Hypothalamus (tissue), 51 donors: Measurements from ENCODE around the gene BAZ1B.
"Not testable (repeated sequence)": the region's sequence is repeated elsewhere in the genome, so short reads cannot be mapped to it uniquely, and the experiment has no call there.

ENCODE experiments used
- DNase-seq, 51 donors: peaks; one replicate each; lab custom pipeline; 2025; lab: John Stamatoyannopoulos, UW

Gene BAZ1B

DNA sequence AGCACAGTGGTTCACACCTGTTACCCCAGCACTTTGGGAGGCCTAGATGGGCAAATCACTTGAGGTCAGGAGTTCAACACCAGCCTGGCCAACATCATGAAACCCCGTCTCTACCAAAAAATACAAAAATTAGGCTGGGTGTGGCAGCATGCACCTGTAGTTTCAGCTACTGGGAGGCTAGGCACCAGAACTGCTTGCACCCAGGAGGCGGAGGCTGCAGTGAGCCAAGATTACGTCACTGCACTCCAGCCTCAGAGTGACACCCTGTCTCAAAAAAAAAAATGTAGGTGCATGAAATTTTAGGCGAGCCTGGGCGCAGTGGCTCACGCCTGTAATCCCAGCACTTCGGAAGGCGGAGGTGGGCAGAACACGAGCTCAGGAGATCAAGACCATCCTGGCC lies 25.7 kb upstream of the BAZ1B start:
- DNase-seq: no peak

DNA sequence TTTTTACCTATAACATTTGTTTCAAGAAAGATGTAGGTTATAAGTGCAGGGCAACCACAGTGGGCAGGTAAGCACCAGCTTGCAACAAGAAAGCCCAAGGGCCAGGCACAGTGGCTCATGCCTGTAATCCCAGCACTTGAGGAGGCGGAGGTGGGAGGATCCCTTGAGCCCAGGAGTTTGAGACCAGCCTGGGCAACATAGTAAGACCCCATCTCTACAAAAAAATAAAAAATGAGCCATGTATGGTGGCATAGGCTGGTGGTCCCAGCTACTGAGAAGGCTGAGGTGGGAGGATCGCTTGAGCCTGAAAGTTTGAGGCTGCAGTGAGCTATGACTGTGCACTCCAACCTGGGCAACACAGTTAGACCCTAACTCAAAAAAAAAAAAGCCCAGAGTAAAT lies 22.6 kb upstream of the BAZ1B start:
- DNase-seq: no peak

DNA sequence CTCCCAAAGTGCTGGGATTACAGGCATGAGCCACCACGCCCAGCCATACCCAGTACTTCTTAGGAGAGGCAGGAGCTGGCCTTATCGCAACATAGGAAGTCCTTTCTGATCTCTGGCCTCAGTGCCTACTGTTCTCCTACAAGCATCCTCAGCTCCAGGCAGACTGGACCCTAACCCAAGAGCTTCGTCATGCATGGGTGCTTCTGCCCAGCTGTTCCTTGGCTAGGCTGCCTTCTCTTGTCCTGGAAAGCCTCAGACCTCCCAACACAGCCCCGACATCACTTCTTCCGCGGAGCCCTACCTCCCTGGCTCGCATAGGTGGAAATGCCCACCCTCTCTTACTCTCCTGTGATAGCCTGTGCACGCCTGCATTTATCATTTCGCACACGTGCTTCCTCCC lies 19.6 kb upstream of the BAZ1B start:
- DNase-seq: no peak

DNA sequence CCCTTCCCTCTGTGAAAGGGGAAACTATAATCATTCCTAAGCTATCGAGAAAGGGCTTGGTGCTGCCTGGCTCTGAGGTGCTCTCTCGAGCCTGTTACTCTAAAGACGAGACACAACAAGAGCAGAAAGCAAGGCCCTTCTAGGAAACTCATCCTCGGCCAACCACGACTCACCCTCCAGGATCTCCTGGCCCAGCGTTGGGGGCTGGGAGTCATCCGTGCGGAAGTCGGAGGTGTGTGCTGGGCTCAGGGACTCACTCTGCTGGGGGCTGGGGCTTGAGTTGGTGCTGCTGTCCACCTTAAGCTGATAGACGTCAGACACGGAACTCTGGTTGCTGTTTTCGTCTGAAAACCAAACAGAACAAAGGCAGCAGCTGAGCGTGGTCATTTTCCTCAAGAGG lies 17.6 kb upstream of the BAZ1B start:
- DNase-seq: no peak

DNA sequence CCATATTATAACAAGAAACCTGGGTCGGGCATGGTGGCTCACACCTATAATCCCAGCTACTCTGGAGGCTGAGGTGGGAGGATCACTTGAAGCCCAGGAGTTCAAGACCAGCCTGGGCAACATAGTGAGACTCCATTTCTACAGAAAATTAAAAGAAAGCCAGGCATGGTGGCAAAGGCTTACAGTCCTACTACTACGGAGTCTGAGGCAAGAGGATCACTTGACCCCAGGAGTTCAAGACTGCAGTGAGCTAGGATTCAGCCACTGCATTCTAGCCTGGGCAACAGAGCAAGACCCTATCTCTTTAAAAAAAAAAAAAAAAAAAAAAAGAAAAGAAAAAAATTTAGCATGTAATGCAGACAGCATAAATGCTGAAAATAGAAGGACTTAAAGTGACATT lies 16.4 kb upstream of the BAZ1B start:
- not testable (repeated sequence) for DNase-seq

DNA sequence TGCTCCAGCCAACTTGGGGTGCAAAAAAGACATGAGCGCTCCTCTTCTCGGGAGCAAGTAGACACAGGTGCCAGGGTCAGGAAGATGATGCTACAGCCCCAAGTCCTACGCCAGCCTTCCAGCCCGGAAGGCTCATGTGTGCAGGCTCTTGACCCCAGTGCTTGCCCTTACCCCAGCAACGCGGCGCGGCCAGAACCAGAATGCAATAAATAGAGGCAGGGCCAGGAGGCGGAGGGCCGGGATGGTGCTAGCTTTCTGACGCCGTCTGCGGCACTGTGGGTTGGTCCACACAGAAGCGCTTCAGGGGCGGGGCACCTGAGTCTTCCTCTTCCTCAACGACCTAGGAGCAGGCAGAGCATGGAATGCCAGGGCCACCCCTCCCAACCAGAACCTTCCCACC lies 15.0 kb upstream of the BAZ1B start:
- no peak for DNase-seq

DNA sequence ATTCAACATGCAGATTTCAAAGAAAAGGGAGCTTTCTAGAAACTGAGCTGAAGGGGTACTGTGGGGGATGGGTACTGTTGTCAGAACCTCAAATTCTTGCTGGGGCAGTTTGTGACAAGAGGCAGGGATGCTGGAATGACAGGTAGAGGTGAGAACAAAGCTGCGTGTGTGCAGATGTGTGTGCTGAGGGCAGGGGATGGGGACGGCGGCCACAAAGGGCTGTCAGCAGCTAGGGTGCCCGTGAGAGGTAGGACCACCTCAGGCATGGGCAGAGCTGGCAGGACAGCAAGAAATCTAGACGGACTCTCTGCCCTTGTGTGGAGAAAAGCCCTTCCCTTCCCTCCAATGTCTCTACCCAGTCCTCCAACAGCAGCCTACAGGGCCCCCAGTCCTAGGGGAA lies 14.4 kb upstream of the BAZ1B start:
- DNase-seq: no peak

DNA sequence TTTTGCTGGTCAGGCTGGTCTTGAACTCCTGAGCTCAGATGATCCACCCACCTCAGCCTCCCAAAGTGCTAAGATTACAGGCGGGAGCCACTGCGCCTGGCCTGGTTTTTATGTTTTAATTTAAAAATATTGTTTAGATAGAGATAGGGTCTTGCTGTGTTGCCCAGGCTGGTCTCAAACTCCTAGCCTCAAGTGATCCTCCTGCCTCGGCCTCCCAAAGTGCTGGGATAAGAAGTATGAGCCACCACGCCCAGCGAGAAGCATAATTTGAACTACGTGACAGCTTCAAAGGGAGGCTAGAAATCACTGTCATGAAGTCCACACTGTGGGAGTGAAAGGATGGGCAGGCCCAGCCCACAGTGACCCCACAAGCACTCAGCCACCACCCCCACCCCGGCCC lies 13.8 kb upstream of the BAZ1B start:
- DNase-seq: not testable (repeated sequence)

DNA sequence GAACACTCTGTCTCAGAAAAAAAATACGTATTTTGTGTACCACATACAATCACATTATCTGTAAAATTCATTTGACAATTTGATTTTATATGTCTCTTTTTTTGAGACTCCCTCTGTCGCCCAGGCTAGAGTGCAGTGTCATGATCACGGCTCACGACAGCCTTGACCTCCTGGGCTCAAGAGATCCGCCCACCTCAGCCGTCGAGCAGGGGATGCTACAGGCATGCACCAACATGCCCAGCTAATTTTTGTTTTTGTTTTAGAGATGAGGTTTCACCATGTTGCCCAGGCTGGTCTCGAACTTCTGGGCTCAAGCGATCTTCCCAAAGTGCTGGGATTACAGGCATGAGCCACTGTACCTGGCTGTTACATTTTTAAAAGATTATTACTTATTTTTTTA lies 11.6 kb upstream of the BAZ1B start:
- DNase-seq: no peak

DNA sequence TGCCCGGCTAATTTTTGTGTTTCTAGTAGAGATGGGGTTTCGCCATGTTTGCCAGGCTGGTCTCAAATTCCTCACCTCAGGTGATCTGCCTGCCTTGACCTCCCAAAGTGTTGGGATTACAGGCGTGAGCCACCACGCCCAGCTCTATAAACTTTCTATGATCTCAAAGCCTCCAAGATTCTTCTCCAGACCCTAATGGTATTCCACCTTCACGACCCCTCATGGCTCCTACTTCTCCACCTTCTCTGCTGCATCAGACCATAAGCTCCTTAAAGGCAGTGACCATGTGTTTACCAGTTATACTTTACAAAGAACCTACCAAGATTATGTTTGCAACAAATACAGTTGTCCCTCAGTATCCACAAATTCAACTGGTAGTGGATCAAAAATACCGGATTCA lies 10.1 kb upstream of the BAZ1B start:
- DNase-seq: no peak

DNA sequence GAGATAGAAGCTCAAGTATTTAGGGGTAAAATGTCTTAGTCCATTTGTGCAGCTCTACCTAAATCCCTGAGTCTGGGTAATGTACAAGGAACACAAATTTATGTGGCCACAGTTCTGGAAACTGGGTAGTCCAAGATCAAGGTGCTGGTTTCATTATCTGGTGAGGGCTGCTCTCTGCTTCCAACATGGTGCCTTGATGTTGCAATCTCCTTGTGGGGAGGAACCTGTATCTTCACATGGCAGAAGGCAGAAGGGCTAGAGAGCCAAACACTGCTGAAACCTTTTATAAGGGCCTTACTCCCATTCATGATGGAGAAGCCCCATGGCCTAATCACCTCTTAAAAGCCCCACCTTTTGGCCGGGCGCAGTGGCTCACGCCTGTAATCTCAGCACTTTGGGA lies 8.7 kb upstream of the BAZ1B start:
- DNase-seq: no peak

DNA sequence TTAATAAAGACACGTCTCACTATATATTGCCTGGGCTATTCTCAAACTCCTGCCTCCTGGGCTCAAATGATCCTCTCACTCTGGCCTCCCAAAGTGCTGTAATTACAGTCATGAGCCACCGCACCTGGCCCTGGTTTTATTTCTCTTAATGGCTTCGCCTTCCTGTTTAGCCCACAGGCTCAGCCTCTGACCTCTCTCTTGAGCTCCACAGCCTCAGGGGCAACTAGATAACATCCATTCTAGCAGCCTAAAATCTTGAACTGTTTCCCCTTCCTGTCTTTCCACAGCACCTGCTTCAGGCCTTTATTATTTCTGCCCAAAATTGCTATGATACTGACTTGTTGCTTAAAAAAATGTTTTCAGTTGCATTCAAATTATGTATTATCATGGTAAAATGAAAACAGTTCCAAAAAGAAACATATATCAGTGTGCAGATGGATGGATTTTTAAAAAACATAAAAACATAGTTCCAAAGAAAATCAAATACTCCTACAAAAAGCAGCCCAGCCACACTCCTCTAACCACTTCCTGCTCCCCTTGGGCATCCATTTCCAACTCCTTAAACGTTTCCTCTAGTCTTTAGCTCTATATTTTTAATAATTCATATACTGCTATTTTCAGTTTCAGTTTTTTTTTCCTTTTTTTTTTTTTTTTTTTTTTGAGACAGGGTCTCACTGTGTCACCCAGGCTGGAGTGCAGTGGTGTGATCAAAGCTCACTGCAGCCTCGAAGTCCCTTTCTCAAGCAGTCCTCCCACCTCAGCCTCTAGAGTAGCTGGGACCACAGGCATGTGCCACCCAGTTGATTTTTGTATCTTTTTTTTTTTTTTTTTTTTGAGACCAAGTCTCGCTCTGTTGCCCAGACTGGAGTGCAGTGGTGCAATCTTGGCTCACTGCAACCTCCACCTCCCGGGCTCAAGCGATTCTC lies 5.1 kb upstream of the BAZ1B start:
- DNase-seq: no peak

DNA sequence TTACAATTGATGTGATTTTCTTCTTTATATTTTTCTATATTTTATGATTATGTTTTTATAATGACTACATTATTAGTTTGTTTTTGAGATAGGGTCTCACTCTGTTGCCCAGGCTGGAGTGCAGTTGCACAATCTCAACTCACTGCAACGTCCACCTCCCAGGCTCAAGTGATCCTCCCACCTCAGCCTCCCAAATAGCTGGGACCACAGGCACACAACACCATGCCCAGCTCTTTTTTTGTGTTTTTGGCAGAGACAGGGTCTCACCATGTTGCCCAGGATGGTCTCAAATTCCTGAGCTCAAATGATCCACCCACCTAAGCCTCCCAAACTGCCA lies 4.0 kb upstream of the BAZ1B start:
- not testable (repeated sequence) for DNase-seq

DNA sequence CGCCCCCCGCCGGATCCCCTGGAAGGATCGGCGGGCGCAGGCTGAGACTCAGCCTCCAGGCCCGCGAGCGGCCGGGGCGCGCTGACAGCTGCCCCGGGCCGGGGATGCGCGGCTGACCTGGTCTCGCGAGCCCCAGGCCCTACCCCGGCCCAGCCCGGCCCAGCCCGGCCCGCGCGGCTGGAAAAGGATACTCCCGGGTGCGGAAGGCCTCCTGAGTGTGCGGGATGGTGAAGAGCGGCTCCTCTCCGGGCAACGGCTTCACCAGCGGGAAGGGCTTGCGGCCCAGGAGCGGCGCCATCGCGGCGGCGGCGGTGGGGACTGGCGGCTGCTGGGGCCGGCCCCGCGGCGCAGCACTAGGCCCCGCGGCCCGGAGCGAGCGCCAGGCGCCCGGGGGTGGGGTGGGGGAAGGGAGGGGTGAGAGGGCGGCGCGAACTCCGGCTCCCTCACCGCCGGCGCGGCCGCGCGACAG lies 423 bp downstream of the BAZ1B start:
- DNase-seq: peak in 29 of 51 donors; percentile 30 to 91 (median 73)

DNA sequence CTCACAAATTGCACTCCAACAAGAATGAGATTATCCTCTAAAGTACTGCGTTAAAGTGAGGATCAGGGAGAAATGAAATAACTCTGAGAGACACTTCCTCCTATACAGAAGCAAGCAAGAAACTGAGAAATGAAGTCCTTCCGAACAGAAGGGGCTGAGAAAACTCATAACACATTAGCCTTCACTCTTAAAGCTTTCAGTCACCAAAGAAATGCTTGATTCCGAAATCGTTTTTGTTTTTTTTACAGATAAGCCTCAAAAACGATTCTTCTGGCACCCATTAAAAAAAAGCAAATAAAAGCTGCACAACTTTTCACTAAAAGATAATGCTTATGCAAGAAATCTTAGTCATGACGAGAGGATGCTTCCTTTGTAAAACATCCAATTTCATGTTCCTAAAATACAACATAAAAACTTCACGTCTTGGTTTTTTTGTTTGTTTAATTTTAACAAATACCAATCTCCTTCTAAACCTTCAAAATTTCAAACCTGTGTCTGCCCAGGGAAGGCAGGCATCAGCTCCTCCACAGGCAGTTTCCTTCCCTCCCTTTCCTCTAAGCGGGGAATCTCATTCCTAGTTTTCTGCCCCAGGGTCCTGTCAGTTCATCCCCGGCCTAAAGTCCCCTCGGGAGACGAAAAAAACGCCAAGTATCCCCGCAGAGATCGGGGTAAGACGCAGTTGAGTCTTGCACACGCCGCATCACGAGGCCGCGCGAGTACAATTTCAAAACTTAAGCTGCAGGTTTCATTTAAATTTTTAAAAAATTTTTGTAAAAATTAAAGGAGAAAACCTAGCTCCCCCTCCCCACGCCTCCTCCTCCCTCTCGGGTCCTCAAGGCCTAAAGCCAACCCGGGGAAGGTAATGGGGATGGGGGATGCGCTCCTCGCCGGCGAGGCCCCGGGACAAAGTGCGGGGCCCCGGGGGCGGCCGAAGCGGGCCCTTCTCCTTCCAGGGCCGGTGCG lies 1.1 kb downstream of the BAZ1B start:
- peak in 2 of 51 donors; percentile 16 to 19 for DNase-seq

DNA sequence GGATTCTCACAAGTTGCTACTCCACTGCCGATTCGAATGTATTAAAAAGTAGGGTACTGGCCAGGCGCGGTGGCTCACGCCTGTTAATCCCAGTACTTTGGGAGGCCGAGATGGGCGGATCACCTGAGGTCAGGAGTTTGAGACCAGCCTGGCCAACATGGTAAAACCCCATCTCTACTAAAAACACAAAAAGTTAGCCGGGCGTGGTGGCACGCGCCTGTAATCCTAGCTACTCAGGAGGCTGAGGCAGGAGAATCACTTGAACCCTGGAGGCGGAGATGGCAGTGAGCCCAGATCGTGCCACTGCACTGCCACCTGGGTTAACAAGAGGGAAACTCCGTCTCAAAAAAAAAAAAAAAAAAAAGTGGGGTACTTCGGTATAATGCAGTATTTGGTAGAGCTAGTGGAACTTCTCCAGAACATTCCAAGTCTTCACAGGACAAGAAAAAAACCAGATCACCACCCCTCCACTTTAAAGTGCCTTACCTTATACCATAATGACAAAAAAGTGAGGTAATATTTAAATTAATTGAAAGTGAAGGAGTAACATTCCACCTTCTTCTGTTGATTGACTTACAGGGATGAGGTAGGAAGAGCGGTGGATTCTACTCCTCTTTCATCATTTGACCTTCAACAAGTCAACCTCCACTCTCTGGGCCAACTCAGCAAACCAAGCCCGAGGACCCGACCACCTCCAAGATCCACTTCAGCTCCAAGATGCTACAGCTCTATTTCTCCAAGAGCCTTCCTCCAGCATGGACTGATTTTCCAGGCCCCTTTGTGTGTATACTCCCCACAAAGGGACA lies 2.0 kb downstream of the BAZ1B start:
- no peak for DNase-seq

DNA sequence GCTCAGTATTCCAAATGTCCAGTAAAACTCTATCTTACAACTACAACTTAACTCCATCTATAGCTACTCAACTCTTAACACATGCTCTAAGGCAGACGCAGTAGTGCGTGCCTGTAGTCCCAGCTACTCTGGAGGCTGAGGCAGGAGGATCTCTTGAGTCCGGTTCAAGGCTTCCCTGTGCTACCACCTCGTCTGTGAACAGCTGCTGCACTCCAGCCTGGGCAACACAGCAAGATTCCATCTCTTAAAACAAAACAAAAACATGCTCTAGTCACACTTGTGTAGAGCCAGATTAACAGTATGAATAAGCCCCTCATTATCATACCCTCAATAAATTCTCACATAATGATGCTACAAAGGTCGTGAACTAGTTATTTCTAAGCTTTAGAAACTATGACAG lies 3.6 kb downstream of the BAZ1B start:
- no peak for DNase-seq

DNA sequence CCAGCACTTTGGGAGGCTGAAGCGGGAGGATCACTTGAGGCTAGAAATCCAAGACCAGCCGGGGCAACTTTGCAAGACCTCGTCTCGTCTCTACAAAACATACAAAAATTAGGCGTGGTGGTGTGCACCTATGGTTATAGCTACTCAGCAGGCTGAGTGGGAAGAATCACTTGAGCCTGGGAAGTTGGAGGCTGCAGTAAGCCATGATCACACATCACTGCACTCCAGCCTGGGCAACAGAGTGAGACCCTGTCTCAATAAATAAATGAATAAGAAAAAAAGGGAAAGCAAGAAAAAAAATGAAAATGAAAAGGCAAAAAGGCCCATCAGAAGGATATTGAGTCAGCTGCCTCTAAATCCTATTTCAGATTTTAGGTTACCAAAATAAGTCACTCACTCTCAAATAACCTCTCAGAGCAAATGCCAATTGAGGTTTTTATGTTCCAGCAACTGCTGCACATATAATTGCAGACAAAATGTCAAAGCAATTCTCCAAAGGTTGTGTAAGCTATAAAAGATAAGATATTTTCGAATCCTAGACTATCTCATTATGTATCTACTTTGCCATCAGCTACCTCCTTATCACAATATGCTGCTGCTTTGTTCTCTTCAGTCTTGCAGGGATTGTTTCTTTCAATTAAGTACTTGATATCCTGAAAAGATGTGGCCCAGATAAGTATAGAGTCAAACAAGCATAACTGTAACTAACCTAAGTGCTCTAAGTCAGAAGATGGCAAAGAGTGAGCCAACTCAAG lies 4.7 kb downstream of the BAZ1B start:
- DNase-seq: no peak

DNA sequence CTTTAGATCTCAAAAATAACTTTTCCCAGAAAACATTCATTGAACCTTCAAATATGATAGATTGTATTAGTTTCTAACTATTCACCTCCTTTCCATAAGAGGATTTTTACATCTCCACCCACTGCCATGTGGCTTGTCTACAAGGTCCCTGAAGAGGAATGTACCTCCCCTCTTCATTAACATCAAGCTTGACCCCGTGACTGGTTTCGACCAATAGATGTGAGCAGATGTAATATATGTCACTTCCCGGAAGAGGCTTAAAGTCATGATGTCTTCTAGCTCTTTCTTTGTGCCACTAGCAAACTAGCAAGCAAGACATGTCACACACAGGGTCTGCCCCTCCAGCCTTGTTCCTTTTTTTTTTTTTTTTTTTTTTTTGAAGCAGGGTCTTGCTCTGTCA lies 6.9 kb downstream of the BAZ1B start:
- DNase-seq: no peak
